HG02970 (cell line): ENCODE measurements around the gene POLD3.

Source experiments
- ATAC-seq: cut with Tn5 transposase; IDR thresholded peaks from one replicate; pipeline ENCODE4 v1.9.1; 2021; ENCODE audit warnings: mild to moderate bottlenecking, moderate library complexity, moderate number of reproducible peaks; ENCODE audit not compliant: unreplicated experiment, low FRiP score

Gene POLD3

GRCh38 chr11:74683279-74683871 is 91.0 kb downstream of the POLD3 start:
- no peak for ATAC-seq

- ATAC-seq: no peak
These were observed 91.6 kb downstream of the POLD3 start for GRCh38 chr11:74683941-74684481.

- ATAC-seq: no peak
These were observed 92.3 kb downstream of the POLD3 start for GRCh38 chr11:74684661-74685060.

GRCh38 chr11:74685338-74685737 is 93.0 kb downstream of the POLD3 start:
- ATAC-seq: no peak

GRCh38 chr11:74685905-74686304 is 93.5 kb downstream of the POLD3 start:
- ATAC-seq: no peak

- ATAC-seq: no peak
These were observed 94.4 kb downstream of the POLD3 start for GRCh38 chr11:74686792-74687191.

GRCh38 chr11:74687237-74688023 is 95.0 kb downstream of the POLD3 start:
- no peak for ATAC-seq

GRCh38 chr11:74689666-74690065 is 97.3 kb downstream of the POLD3 start:
- ATAC-seq: no peak

GRCh38 chr11:74691755-74692154 is 99.4 kb downstream of the POLD3 start:
- no peak for ATAC-seq
